Measurements from ENCODE around the gene SAP30. TPM values are rescaled to one million over a fixed set of nuclear protein-coding genes. Genes with fewer than 3 reads are reported as not detected.

Gene SAP30
- polyA plus RNA-seq, 1 donor from 2014 or later, result 58.3 TPM

DNA sequence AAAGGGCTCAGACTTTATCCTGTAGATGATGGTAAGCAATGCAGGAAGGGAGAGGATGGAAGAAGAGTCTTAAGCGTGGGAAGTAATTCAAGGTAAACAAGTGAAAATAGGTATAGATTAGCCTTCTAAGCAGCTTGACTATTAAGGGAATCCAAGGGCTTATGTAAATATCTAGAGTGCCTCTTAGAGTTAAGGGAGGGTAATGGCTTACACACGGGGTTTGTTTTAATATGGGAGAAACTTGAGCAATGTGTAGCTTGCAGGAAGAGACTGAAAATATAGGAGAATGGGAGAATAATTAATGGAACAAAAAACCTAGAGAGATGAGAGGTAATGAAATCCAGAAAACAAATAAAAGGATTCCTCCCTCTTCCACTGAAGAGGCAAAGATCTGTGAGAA lies 12.8 kb upstream of the SAP30 start:
- Histone ChIP-seq H3K9me2 (ENCODE audit: insufficient read depth, low read length) (no peaks in the 10 kb centered on the region), H3K9me3 (ENCODE audit: low read length) (no peaks in the 10 kb centered on the region), H3K79me2 (replicated peaks; ENCODE audit: insufficient read depth, low read length) (no peaks in the 10 kb centered on the region), H3K27ac (ENCODE audit: low read length) (no peak overlapping the region), H4K20me1 (ENCODE audit: insufficient read depth) (no peaks in the 10 kb centered on the region), H2AFZ (ENCODE audit: low read depth, low read length) (no peak overlapping the region), H3K27me3 (ENCODE audit: insufficient read depth, low read depth, low read length) (no peaks in the 10 kb centered on the region), H3F3A (ENCODE audit: insufficient read depth, low read length, poor library complexity, severe bottlenecking) (no peaks in the 10 kb centered on the region), H3K4me2 (ENCODE audit: low read length) (no peak overlapping the region), H3K36me3 (ENCODE audit: insufficient read depth, low read length) (no peaks in the 10 kb centered on the region), H3K9ac (ENCODE audit: low read length) (no peak overlapping the region), H3K4me3 (ENCODE audit: low read length) (no peak overlapping the region)
- TF ChIP-seq POLR2AphosphoS5 (IDR thresholded peaks at IDR 0.05), result no peak
- TF ChIP-seq SMC3 (conservative IDR thresholded peaks at IDR 0.05; ENCODE audit: poor library complexity), result no peak
- TF ChIP-seq, protein P1, sequence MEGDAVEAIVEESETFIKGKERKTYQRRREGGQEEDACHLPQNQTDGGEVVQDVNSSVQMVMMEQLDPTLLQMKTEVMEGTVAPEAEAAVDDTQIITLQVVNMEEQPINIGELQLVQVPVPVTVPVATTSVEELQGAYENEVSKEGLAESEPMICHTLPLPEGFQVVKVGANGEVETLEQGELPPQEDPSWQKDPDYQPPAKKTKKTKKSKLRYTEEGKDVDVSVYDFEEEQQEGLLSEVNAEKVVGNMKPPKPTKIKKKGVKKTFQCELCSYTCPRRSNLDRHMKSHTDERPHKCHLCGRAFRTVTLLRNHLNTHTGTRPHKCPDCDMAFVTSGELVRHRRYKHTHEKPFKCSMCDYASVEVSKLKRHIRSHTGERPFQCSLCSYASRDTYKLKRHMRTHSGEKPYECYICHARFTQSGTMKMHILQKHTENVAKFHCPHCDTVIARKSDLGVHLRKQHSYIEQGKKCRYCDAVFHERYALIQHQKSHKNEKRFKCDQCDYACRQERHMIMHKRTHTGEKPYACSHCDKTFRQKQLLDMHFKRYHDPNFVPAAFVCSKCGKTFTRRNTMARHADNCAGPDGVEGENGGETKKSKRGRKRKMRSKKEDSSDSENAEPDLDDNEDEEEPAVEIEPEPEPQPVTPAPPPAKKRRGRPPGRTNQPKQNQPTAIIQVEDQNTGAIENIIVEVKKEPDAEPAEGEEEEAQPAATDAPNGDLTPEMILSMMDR (IDR thresholded peaks at IDR 0.05; ENCODE audit: poor library complexity, severe bottlenecking), result no peak
- no peak for TF ChIP-seq MXI1 (conservative IDR thresholded peaks at IDR 0.05; ENCODE audit: poor library complexity, severe bottlenecking)
- TF ChIP-seq, protein P2, sequence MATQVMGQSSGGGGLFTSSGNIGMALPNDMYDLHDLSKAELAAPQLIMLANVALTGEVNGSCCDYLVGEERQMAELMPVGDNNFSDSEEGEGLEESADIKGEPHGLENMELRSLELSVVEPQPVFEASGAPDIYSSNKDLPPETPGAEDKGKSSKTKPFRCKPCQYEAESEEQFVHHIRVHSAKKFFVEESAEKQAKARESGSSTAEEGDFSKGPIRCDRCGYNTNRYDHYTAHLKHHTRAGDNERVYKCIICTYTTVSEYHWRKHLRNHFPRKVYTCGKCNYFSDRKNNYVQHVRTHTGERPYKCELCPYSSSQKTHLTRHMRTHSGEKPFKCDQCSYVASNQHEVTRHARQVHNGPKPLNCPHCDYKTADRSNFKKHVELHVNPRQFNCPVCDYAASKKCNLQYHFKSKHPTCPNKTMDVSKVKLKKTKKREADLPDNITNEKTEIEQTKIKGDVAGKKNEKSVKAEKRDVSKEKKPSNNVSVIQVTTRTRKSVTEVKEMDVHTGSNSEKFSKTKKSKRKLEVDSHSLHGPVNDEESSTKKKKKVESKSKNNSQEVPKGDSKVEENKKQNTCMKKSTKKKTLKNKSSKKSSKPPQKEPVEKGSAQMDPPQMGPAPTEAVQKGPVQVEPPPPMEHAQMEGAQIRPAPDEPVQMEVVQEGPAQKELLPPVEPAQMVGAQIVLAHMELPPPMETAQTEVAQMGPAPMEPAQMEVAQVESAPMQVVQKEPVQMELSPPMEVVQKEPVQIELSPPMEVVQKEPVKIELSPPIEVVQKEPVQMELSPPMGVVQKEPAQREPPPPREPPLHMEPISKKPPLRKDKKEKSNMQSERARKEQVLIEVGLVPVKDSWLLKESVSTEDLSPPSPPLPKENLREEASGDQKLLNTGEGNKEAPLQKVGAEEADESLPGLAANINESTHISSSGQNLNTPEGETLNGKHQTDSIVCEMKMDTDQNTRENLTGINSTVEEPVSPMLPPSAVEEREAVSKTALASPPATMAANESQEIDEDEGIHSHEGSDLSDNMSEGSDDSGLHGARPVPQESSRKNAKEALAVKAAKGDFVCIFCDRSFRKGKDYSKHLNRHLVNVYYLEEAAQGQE (IDR thresholded peaks at IDR 0.05; ENCODE audit: borderline replicate concordance), result no peak
- no peak for TF ChIP-seq EP300 (conservative IDR thresholded peaks at IDR 0.05; ENCODE audit: poor library complexity, severe bottlenecking)
- no peak for TF ChIP-seq TAF1 (IDR thresholded peaks at IDR 0.05; ENCODE audit: low read depth)

DNA sequence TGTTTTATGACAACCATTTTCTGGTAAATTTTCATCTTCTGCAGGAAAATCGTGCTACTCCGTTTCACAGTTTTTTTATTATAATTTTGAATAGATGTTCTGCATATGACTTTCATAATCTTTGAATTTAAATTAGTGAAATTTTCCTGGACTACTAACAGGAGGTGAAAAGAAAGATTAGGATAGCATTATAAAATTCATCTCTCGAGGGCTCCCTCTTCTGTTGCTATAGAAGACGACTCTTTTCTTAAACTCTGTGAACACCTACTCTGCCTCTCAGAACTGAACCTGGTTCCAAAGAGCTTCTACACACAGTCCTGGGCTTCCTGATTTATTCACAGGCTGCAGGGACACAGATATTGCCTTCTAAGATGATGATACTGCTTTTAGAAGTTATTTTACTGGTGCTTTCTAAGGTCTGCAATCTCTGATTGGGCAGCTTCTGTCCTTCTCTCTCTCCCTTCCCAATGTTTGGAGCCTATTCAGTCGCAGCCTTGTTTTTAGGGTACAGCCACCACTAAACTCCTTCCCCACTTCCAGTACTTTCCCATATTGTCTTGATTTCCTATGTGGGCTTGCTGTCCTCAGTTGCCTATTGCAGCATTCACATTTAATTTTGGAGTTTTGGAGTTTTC lies 10.1 kb upstream of the SAP30 start:
- no peak overlapping the region for H3K27ac ChIP-seq (ENCODE audit: low read length)
- H3K79me2 ChIP-seq (replicated peaks; ENCODE audit: insufficient read depth, low read length), result no peaks in the 10 kb centered on the region
- TF ChIP-seq MXI1 (conservative IDR thresholded peaks at IDR 0.05; ENCODE audit: poor library complexity, severe bottlenecking), result no peak
- TF ChIP-seq, protein P2 (IDR thresholded peaks at IDR 0.05; ENCODE audit: borderline replicate concordance), result no peak
- TF ChIP-seq, protein P1 (IDR thresholded peaks at IDR 0.05; ENCODE audit: poor library complexity, severe bottlenecking), result peak; percentile 29
- H2AFZ ChIP-seq (ENCODE audit: low read depth, low read length), result no peak overlapping the region
- no peaks in the 10 kb centered on the region for H3K9me3 ChIP-seq (ENCODE audit: low read length)
- no peaks in the 10 kb centered on the region for H3F3A ChIP-seq (ENCODE audit: insufficient read depth, low read length, poor library complexity, severe bottlenecking)
- H3K36me3 ChIP-seq (ENCODE audit: insufficient read depth, low read length), result no peaks in the 10 kb centered on the region
- no peaks in the 10 kb centered on the region for H3K9me2 ChIP-seq (ENCODE audit: insufficient read depth, low read length)
- no peak overlapping the region for H3K4me2 ChIP-seq (ENCODE audit: low read length)
- H4K20me1 ChIP-seq (ENCODE audit: insufficient read depth), result no peaks in the 10 kb centered on the region
- H3K9ac ChIP-seq (ENCODE audit: low read length), result no peak overlapping the region
- H3K27me3 ChIP-seq (ENCODE audit: insufficient read depth, low read depth, low read length), result no peaks in the 10 kb centered on the region
- H3K4me3 ChIP-seq (ENCODE audit: low read length), result no peak overlapping the region

Data from neural cell (in vitro differentiated cells).